Thyroid gland (tissue), 4 donors: ENCODE measurements around the gene SF1. TPM values are rescaled to one million over a fixed set of nuclear protein-coding genes. Genes with fewer than 3 reads are reported as not detected.
"Not testable (repeated sequence)": the region's sequence is repeated elsewhere in the genome, so short reads cannot be mapped to it uniquely, and the experiment has no call there.

ENCODE experiments used
- DNase-seq, 2 donors: peaks; one replicate each; pipeline ENCODE4 v3.0.0-alpha.2; 2019
- H3K27ac ChIP-seq, 3 donors: fragments of 200-600 bp; sonication (generic); 1 replicate in 2 of 3; 2 replicates in 1 of 3; pipeline ENCODE4 v1.5.1; 2016 to 2019; ENCODE audit warnings: mild to moderate bottlenecking in 1 of 3, moderate library complexity in 1 of 3
- H3K27me3 ChIP-seq: fragments of 200-600 bp; sonication (generic); one replicate; pipeline ENCODE4 v1.5.1; 2019
- H3K36me3 ChIP-seq, 2 donors: fragments of 200-600 bp; sonication (generic); one replicate each; pipeline ENCODE4 v1.5.1; 2016 to 2019
- H3K4me1 ChIP-seq, 2 donors: fragments of 200-600 bp; sonication (generic); one replicate each; pipeline ENCODE4 v1.5.1; 2017 to 2019
- H3K4me3 ChIP-seq, 3 donors: fragments of 200-600 bp; sonication (generic); replicated peaks in 1 of 3; 1 replicate in 2 of 3; 2 replicates in 1 of 3; pipeline ENCODE4 v1.5.1; 2016; ENCODE audit warnings: mild to moderate bottlenecking in 1 of 3
- H3K9me3 ChIP-seq: fragments of 200-600 bp; sonication (generic); one replicate; pipeline ENCODE4 v1.5.1; 2017
- POLR2A ChIP-seq, 2 donors: fragments of 450-650 bp; IDR thresholded peaks; one replicate each; pipeline ENCODE4 v1.6.1; 2017; ENCODE audit warnings: antibody characterized with exemption in 2 of 2, mild to moderate bottlenecking in 2 of 2, moderate library complexity in 1 of 2
- WGBS, 2 donors: methylation state at CpG; one replicate each; pipeline ENCODE4 v1.1.5; 2017; 5-methylcytosine and 5-hydroxymethylcytosine counted together
- intact Hi-C: fragments of 100-400 bp; cut with DNase I; formaldehyde crosslinking; loops from one replicate; pipeline ENCODE4 v1.15.1; 2023
- total RNA-seq, 4 donors: library from RNA; depleted of rRNA; stranded (reverse); fragments of >200 nt; gene quantifications; one replicate each; pipeline ENCODE4 v1.2.3, GENCODE V29; 2016
- TF ChIP-seq, protein P1 (sequence below), 6 experiments: fragments of 200-600 bp in 3 of 6; fragments of 450-650 bp in 3 of 6; sonication (generic) in 3 of 6; IDR thresholded peaks; one replicate each; pipeline ENCODE4 v1.5.1; 2016 to 2019; ENCODE audit warnings: antibody characterized with exemption in 6 of 6, mild to moderate bottlenecking in 2 of 6, inconsistent platforms in 1 of 6, moderate library complexity in 1 of 6

SF1 gene
- total RNA-seq, 4 donors from 2014 or later, result 171 to 419 (median 297) TPM

GRCh38 chr11:64823568-64824119 is 45.3 kb upstream of the SF1 start:
- WGBS, 2 donors, result 83 to 84% methylated on average over 11 of the region's 11 CpGs
- Histone ChIP-seq H3K4me3 (no peak overlapping the region), H3K27ac (no peak overlapping the region), H3K27me3 (no peaks in the 10 kb centered on the region), H3K36me3 (no peaks in the 10 kb centered on the region), H3K4me1 (no peaks in the 10 kb centered on the region), H3K9me3 (no peaks in the 10 kb centered on the region)
- no peak for DNase-seq
- intact Hi-C loops, result no loop called here
- TF ChIP-seq, protein P1, sequence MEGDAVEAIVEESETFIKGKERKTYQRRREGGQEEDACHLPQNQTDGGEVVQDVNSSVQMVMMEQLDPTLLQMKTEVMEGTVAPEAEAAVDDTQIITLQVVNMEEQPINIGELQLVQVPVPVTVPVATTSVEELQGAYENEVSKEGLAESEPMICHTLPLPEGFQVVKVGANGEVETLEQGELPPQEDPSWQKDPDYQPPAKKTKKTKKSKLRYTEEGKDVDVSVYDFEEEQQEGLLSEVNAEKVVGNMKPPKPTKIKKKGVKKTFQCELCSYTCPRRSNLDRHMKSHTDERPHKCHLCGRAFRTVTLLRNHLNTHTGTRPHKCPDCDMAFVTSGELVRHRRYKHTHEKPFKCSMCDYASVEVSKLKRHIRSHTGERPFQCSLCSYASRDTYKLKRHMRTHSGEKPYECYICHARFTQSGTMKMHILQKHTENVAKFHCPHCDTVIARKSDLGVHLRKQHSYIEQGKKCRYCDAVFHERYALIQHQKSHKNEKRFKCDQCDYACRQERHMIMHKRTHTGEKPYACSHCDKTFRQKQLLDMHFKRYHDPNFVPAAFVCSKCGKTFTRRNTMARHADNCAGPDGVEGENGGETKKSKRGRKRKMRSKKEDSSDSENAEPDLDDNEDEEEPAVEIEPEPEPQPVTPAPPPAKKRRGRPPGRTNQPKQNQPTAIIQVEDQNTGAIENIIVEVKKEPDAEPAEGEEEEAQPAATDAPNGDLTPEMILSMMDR (IDR thresholded peaks at IDR 0.05), result no peak
- TF ChIP-seq POLR2A (IDR thresholded peaks at IDR 0.05), result no peak

GRCh38 chr11:64817476-64817875 is 39.1 kb upstream of the SF1 start:
- DNase-seq, result no peak
- H3K9me3 ChIP-seq, result no peaks in the 10 kb centered on the region
- H3K27ac ChIP-seq, result no peak overlapping the region
- intact Hi-C loops, result no loop called here
- TF ChIP-seq, protein P1 (IDR thresholded peaks at IDR 0.05), result no peak
- TF ChIP-seq POLR2A (IDR thresholded peaks at IDR 0.05), result no peak
- no peaks in the 10 kb centered on the region for H3K4me1 ChIP-seq
- no peak overlapping the region for H3K4me3 ChIP-seq
- no peaks in the 10 kb centered on the region for H3K27me3 ChIP-seq
- H3K36me3 ChIP-seq, result no peaks in the 10 kb centered on the region
- WGBS, 2 donors, result 86 to 91% methylated on average over 3 of the region's 3 CpGs

GRCh38 chr11:64815433-64815832 is 37.1 kb upstream of the SF1 start:
- 87 to 96% methylated on average over 5 of the region's 5 CpGs for WGBS, 2 donors
- H3K9me3 ChIP-seq, H3K36me3 ChIP-seq, H3K27ac ChIP-seq, H3K27me3 ChIP-seq, H3K4me3 ChIP-seq, H3K4me1 ChIP-seq, DNase-seq, intact Hi-C loops: not testable (repeated sequence)

DNA sequence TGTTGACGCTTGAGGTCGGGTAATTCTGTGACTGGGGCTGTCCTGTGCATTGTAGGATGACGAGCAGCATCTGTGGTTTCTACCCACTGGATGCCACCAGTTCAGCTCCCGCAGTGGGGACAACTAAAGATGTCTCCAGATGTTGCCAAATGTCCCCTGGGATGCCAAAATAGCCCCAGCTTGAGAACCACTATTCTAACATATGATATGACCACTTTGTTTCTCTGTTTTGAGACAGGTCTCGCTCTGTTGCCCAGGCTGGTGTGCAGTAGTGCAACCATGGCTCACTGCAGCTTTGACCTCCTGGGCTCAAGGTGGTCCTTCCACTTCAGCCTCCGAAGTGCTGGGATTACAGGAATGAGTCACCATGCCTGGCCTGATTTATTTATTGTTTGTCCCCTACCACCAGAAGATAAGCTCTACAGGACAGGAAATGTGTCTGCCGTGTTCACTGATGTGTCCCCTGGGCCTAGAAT is 36.4 kb upstream of the SF1 start:
- Histone ChIP-seq H3K4me1 (no peaks in the 10 kb centered on the region), H3K27me3 (no peaks in the 10 kb centered on the region), H3K9me3 (no peaks in the 10 kb centered on the region), H3K4me3 (no peak overlapping the region), H3K27ac (no peak overlapping the region), H3K36me3 (no peaks in the 10 kb centered on the region)
- WGBS, 2 donors, result 69 to 77% methylated on average over 7 of the region's 7 CpGs
- intact Hi-C loops, result no loop called here
- DNase-seq, result no peak
- TF ChIP-seq, protein P1 (IDR thresholded peaks at IDR 0.05), result no peak
- no peak for TF ChIP-seq POLR2A (IDR thresholded peaks at IDR 0.05)

DNA sequence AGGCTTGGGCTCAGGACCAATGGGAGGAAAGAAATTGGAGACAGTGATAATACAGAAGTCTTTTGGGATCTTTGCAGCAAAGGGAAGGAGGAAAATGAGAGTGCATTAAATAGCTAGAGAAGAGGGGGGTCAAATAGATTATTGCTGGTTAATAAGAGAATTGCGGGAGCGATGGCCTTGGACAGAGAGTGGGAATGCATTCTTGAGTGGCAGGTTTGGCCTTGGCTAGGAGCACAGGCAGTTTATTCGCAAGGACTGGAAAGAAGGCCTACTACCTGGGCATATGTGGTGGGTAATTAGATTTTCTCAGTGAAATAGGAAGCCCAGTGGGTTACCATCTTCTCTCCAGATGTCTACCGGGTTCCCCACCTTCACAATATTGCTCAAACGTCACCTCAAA is 35.5 kb upstream of the SF1 start:
- no peaks in the 10 kb centered on the region for H3K9me3 ChIP-seq
- 86 to 87% methylated on average over 5 of the region's 5 CpGs for WGBS, 2 donors
- H3K27ac ChIP-seq, result no peak overlapping the region
- intact Hi-C loops, result no loop called here
- no peak for DNase-seq
- TF ChIP-seq POLR2A (IDR thresholded peaks at IDR 0.05), result no peak
- TF ChIP-seq, protein P1 (IDR thresholded peaks at IDR 0.05), result no peak
- H3K4me3 ChIP-seq, result no peak overlapping the region
- no peaks in the 10 kb centered on the region for H3K27me3 ChIP-seq
- H3K36me3 ChIP-seq, result no peaks in the 10 kb centered on the region
- peaks cover 6 to 8% of the 10 kb centered on the region in 2 donors for H3K4me1 ChIP-seq
